ENCODE data around the gene SH3PXD2A.
"Not testable (repeated sequence)": the region's sequence is repeated elsewhere in the genome, so short reads cannot be mapped to it uniquely, and the experiment has no call there.

The SH3PXD2A gene

GRCh38 chr10:103787331-103787730, 68.0 kb downstream of the SH3PXD2A start:
- DNase-seq, result no peak

- no peak for DNase-seq
Measured at GRCh38 chr10:103786020-103786419, 69.4 kb downstream of the SH3PXD2A start.

GRCh38 chr10:103784723-103785418, 70.5 kb downstream of the SH3PXD2A start:
- no peak for DNase-seq

GRCh38 chr10:103784089-103784488, 71.3 kb downstream of the SH3PXD2A start:
- no peak for DNase-seq

GRCh38 chr10:103783681-103784080, 71.7 kb downstream of the SH3PXD2A start:
- DNase-seq, result no peak

GRCh38 chr10:103781329-103782061, 73.9 kb downstream of the SH3PXD2A start:
- DNase-seq, result no peak

- no peak for DNase-seq
Measured at GRCh38 chr10:103780242-103781149, 74.9 kb downstream of the SH3PXD2A start.

GRCh38 chr10:103778358-103779139, 76.8 kb downstream of the SH3PXD2A start:
- no peak for DNase-seq

- no peak for DNase-seq
Measured at GRCh38 chr10:103776878-103777591, 78.3 kb downstream of the SH3PXD2A start.

- no peak for DNase-seq
Measured at GRCh38 chr10:103775776-103776175, 79.6 kb downstream of the SH3PXD2A start.

GRCh38 chr10:103772846-103773245, 82.5 kb downstream of the SH3PXD2A start:
- DNase-seq, result not testable (repeated sequence)

- peak; percentile 44 for DNase-seq
Measured at GRCh38 chr10:103772096-103772845, 83.1 kb downstream of the SH3PXD2A start.

- DNase-seq, result no peak
Measured at GRCh38 chr10:103770139-103770538, 85.2 kb downstream of the SH3PXD2A start.

- no peak for DNase-seq
Measured at GRCh38 chr10:103769176-103769575, 86.2 kb downstream of the SH3PXD2A start.

- DNase-seq, result no peak
Measured at GRCh38 chr10:103768345-103768744, 87.0 kb downstream of the SH3PXD2A start.

GRCh38 chr10:103767756-103768155, 87.6 kb downstream of the SH3PXD2A start:
- no peak for DNase-seq

GRCh38 chr10:103766751-103767505, 88.4 kb downstream of the SH3PXD2A start:
- no peak for DNase-seq

- peak; percentile 81 for DNase-seq
Measured at GRCh38 chr10:103765981-103766380, 89.4 kb downstream of the SH3PXD2A start.

- DNase-seq, result no peak
Measured at GRCh38 chr10:103765168-103765567, 90.2 kb downstream of the SH3PXD2A start.
